ENCODE measurements around the gene APOA1.

Gene APOA1

GRCh38 chr11:116788975-116789374 is 48.4 kb downstream of the APOA1 start:
- DNase-seq (ENCODE audit: low read depth), result no peak

DNA sequence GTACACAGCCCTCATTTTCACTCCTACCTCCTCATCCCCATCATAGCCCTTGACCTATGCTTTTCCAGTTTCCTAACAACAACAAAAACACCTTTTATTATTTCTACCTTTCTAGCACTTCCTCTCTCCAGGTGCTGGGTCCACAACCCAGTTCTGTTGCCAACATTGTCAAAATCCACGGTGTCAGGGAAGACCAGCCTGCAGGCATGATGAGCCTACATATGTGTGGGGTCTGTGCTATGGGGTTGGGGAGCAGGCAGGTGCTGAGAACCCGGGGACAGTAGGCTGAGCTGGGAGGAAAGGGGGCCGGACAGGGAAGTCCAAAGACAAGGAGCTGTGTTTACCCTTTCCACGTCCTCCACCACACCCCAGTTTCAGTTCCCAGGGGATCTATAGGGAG is 48.9 kb downstream of the APOA1 start:
- no peak for DNase-seq (ENCODE audit: low read depth)

DNA sequence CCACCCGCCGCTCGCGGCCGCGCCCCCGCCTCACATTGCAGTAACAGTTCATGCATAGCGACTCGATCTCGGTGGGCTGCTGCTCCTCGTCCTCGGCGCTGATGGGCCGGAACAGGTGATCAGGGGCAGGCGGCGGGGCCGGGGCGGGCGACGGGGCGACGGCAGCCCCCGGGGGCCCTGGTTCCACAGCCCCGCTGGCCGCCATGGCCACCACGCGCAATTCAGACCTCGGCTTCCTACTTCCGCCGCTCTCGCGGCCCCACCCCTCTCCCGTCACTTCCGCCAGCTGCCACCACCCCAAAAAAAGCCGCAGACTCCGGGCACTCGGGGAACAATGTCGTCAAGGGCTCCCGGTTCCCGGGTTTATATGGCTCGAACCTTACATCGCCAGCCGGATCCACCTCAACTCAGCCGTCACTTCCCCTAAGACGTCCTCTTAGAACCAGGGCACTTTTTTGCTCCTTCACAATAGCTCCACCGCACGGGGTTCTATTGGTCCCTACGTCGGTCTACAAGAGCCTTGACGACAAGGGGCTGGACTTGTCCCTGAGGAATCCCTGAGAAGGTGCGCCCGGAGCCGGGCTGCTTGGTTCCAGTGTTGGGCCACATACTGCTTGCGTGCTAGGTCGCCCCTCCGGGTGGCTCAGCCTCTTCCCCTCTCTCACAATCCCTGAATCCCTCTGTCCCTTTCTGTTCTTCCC is 49.5 kb downstream of the APOA1 start, which contains the start of gene ZPR1:
ZPR1 (minus strand) TSS at position 238 of the 701 bp plus-strand sequence; CDS start at position 205, 33 bp downstream.
- DNase-seq (ENCODE audit: low read depth), result peak; percentile 77

GRCh38 chr11:116787436-116787785 is 50.0 kb downstream of the APOA1 start:
- DNase-seq (ENCODE audit: low read depth), result no peak

- no peak for DNase-seq (ENCODE audit: low read depth)
Observed at GRCh38 chr11:116786966-116787365, 50.5 kb downstream of the APOA1 start.

- no peak for DNase-seq (ENCODE audit: low read depth)
Observed at GRCh38 chr11:116786326-116786725, 51.1 kb downstream of the APOA1 start.

Measured in activated T-helper 9 cell treated with anti-CD3 and anti-CD28 coated beads, Interleukin-2, amount 50 U/mL, for 16 hours (primary cell).